ENCODE measurements around the gene RRP9.
"Not testable (repeated sequence)": the region's sequence is repeated elsewhere in the genome, so short reads cannot be mapped to it uniquely, and the experiment has no call there.

Gene RRP9

DNA sequence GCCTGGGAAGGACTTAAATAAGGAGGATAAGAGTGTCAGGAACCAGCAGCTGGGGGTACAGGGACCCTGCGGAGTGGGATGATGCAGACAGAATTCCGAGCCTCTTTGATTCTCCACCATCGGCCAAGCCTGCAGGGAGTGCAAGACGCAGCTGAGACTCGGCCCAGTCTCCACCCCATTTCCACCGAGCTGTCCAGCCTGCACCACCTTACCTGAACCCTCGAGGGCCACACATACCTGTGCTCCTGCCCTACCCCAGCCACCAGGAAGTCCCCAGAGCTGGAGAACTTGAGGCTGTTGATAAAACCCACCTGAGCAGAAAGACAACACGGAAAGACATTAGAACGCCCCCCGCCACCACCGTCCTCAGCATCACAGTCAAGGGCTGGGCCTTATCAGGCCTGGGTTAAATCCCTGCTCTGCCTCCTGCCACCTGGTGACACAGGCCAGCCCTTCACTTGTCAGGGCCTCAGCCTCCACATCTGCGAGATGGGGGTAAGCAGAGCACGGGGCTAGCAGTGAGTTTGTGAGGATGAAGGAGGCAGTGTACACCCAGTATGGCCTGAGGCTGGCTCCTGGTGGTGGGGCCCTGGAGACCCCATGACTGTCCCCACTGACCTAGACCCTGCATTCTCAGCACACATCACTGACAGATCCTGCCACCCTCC is 8.1 kb downstream of the RRP9 start:
- no peak for FAIRE-seq

DNA sequence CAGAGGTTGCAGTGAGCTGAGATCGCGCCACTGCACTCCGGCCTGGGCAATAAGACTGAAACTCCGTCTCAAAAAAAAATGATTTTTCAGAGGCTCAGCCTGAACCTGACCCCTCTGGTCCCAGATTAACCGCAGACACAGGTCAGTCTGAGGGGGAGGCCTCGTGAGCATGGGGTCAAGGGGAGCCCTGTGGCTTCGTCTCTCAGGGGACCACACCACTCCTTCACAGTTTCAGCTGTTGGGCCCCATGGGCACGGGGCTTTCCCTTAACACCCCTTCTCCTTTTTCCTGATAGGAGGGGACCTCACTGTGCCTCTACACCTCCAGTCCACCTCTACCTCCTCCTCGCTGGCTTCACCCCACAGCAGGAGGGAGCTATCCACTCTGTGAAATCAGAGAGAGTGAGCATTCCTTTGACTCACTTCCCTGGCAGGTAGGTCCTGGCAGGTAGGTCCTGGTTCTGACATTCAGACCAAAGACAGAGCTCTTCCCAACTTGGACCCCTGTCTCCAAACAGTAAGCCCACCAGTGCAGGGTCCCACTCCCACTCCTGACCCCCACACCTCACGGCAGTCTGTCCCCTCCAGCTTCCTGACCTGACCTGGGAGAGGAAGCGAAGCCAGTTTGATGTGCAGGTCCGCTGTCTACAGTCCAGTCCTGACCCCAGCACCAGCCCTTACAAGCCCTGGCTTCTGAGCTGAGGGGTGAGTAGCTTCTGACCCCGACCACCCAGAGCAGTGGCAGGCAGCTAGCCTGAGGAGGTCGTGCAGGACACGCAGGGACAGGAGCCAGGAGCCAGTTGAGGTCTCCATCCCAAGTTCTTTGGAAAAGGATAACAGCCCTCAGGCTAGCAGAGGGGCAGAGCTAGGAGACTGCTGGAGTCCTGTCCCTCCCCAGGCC is 9.0 kb downstream of the RRP9 start:
- no peak for FAIRE-seq
- DNase-seq (ENCODE audit: insufficient read length, low spot score): no peak

More for the DNA sequence above, 8.1 kb downstream of the RRP9 start:
- TF ChIP-seq TAF1 (IDR thresholded peaks at IDR 0.05; ENCODE audit: low read depth, low read length) (no peak), POLR2A (IDR thresholded peaks at IDR 0.05; ENCODE audit: low read depth, low read length) (no peak), POLR2AphosphoS5 (IDR thresholded peaks at IDR 0.05; ENCODE audit: low read depth, low read length) (no peak), PAX5 (IDR thresholded peaks at IDR 0.05; ENCODE audit: insufficient read depth, low read length, severe bottlenecking) (no peak), SPI1 (IDR thresholded peaks at IDR 0.05; ENCODE audit: low read depth, low read length) (no peak), POU2F2 (IDR thresholded peaks at IDR 0.05; ENCODE audit: low read depth, low read length) (no peak)
- DNase-seq (ENCODE audit: insufficient read length, low spot score): no peak

DNA sequence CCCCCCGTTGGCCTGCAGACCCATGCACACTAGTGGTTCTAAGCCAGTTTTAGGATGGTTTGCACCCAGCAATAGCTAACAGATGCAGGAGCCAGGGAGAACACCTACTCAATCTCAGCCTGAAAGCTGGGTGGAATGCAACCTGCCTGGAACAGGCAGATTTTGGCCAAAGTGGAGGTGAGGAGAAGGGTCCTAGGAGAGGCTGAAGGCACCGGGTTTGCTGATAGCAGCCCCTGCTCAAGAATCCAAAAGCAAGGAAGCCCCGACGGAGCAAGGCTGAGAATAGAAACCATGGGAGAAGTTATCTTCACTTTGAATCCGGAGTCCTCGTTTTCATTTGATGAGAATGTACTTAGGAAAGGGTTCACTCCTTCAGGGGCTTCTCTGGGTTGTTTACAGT is 9.9 kb downstream of the RRP9 start:
- no peak for TF ChIP-seq POU2F2 (IDR thresholded peaks at IDR 0.05; ENCODE audit: low read depth, low read length)
- TF ChIP-seq POLR2AphosphoS5 (IDR thresholded peaks at IDR 0.05; ENCODE audit: low read depth, low read length): no peak
- TF ChIP-seq PAX5 (IDR thresholded peaks at IDR 0.05; ENCODE audit: insufficient read depth, low read length, severe bottlenecking): no peak
- no peak for TF ChIP-seq TAF1 (IDR thresholded peaks at IDR 0.05; ENCODE audit: low read depth, low read length)
- TF ChIP-seq POLR2A (IDR thresholded peaks at IDR 0.05; ENCODE audit: low read depth, low read length): no peak
- TF ChIP-seq SPI1 (IDR thresholded peaks at IDR 0.05; ENCODE audit: low read depth, low read length): no peak
- FAIRE-seq (no peak), DNase-seq (ENCODE audit: insufficient read length, low spot score) (no peak)

More for the DNA sequence above, 9.0 kb downstream of the RRP9 start:
- TF ChIP-seq POU2F2 (IDR thresholded peaks at IDR 0.05; ENCODE audit: low read depth, low read length) (no peak), TAF1 (IDR thresholded peaks at IDR 0.05; ENCODE audit: low read depth, low read length) (no peak), PAX5 (IDR thresholded peaks at IDR 0.05; ENCODE audit: insufficient read depth, low read length, severe bottlenecking) (no peak)

DNA sequence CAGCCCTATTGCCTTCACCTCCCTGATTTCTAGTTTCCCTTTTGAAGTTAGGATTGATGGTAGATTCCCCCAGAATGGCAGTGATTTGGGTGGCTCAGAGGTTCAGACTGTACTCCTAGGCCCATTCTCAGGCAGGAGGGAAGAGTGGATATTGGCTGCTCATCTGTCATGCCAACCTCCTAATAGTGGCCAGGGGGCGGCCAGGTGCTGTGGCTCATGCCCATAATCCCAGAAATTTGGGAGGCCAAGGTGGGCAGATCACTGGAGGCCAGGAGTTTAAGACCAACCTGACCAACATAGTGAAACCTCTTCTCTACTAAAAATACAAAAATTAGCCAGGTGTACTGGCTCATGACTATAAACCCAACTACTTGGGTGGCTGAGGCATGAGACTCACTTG is 11.3 kb downstream of the RRP9 start:
- TF ChIP-seq TAF1 (IDR thresholded peaks at IDR 0.05; ENCODE audit: low read depth, low read length): no peak
- no peak for TF ChIP-seq SPI1 (IDR thresholded peaks at IDR 0.05; ENCODE audit: low read depth, low read length)
- no peak for TF ChIP-seq POLR2A (IDR thresholded peaks at IDR 0.05; ENCODE audit: low read depth, low read length)
- no peak for TF ChIP-seq POLR2AphosphoS5 (IDR thresholded peaks at IDR 0.05; ENCODE audit: low read depth, low read length)
- TF ChIP-seq PAX5 (IDR thresholded peaks at IDR 0.05; ENCODE audit: insufficient read depth, low read length, severe bottlenecking): no peak
- no peak for TF ChIP-seq POU2F2 (IDR thresholded peaks at IDR 0.05; ENCODE audit: low read depth, low read length)
- FAIRE-seq (no peak), DNase-seq (ENCODE audit: insufficient read length, low spot score) (no peak)

DNA sequence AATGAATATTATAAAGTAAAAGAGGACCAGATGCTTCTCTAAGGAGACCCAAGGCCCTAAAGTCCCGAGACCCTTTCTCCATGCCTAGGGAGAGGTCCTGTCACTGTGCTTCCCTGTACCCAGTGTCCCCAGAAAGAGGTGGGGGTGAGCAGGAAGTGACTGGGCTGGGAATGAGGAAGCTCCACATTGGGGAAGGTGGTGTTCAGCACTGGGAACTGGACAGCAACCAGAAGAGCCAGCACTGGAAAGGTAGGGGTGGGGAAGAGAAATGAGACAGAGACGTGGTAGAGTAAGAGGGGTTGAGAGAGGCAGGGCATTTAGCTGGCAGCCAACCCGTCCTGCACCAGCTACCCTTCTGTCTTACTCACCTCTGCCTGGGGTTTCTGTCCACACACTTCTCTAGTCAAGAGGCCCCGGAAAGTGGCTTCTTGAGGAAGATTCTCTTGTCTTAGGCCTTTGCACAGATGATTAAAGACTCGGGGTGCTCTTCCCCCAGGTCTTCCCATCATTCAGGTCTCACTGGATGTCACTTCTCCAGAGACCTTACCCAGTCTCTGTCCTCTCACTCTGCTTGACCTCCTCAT is 12.2 kb downstream of the RRP9 start:
- FAIRE-seq (no peak), DNase-seq (ENCODE audit: insufficient read length, low spot score) (no peak)
- TF ChIP-seq TAF1 (IDR thresholded peaks at IDR 0.05; ENCODE audit: low read depth, low read length) (no peak), PAX5 (IDR thresholded peaks at IDR 0.05; ENCODE audit: insufficient read depth, low read length, severe bottlenecking) (no peak)

DNA sequence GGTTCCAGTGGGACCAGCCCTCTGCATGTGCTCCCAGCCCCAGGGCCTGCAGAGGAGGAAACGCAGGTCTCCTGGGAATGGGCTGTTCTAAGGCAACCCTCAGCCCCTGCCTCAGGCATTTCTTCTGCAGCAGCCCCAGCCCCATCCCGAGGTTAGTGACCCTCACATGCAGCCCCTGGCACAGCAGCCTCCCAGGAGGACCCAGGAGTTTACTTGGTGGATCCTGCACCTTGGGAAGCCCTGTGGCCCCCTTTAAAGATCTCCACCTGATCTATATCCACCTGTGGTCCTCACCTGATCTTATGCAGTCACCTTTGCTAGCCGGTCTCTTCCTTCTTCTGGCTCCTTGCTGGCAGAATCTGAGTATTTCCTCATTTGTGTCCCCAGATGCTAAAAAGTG is 12.7 kb downstream of the RRP9 start:
- DNase-seq (ENCODE audit: insufficient read length, low spot score); FAIRE-seq: not testable (repeated sequence)

DNA sequence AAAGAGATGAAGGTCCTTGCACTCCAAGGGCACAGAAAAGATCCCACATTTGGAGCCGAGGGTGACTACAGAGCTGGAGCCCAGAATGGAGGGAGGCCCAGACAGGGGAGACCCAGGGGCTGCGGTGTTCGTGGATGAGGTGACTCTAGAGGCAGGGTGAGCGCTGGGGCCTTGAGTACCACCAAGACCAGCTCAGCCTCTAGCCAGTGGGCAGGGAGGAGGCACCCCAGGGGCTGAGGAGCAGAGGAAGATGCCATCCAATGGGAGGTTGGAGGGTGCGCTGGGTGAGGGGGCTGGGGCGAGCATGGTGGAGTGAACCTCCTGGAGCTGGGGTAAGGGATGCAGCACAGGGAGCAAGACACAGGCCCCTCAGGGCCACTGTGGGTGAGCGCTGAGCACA is 13.3 kb downstream of the RRP9 start:
- FAIRE-seq (no peak), DNase-seq (ENCODE audit: insufficient read length, low spot score) (no peak)
- TF ChIP-seq SPI1 (IDR thresholded peaks at IDR 0.05; ENCODE audit: low read depth, low read length) (no peak), POLR2A (IDR thresholded peaks at IDR 0.05; ENCODE audit: low read depth, low read length) (no peak), TAF1 (IDR thresholded peaks at IDR 0.05; ENCODE audit: low read depth, low read length) (no peak), POU2F2 (IDR thresholded peaks at IDR 0.05; ENCODE audit: low read depth, low read length) (no peak), PAX5 (IDR thresholded peaks at IDR 0.05; ENCODE audit: insufficient read depth, low read length, severe bottlenecking) (no peak), POLR2AphosphoS5 (IDR thresholded peaks at IDR 0.05; ENCODE audit: low read depth, low read length) (no peak)

DNA sequence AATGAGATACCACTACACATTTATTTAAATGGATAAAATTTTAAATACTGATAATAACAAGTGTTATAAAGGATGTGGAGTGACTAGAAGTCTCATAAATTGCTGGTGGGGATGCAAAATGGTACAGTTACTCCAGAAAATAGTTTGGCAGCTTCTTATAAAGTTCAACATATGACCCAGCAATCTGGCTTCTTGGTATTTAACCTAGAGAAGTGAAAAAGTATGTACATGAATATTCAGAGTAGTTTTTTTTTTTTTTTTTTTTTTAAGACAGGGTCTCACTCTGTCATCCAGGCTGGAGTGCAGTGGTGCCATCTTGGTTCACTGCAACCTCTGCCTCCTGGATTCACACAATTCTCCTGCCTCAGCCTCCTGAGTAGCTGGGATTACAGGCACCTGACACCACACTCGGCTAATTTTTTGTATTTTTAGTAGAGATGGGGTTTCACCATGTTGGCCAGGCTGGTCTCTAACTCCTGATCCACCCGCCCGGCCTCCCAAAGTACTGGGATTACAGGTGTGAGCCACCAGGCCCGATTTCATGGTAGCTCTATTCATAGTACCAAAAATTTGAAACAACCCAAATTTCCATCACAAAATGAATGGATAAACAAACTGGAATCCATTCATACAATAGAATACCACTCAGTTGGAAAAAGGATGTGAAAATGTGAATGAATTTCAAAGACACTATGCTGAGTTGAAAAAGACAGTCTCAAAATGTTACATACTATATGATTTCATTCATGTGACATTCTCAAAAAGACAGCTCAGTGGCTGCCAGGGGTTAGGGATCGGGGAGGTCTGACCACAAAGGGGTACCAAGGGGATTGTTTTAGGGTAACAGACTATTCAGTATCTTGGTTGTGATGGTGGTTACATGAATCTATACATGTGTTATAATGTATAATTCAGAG is 14.4 kb downstream of the RRP9 start:
- DNase-seq (ENCODE audit: insufficient read length, low spot score) (no peak), FAIRE-seq (no peak)
- no peak for TF ChIP-seq PAX5 (IDR thresholded peaks at IDR 0.05; ENCODE audit: insufficient read depth, low read length, severe bottlenecking)
- TF ChIP-seq SPI1 (IDR thresholded peaks at IDR 0.05; ENCODE audit: low read depth, low read length): no peak
- TF ChIP-seq TAF1 (IDR thresholded peaks at IDR 0.05; ENCODE audit: low read depth, low read length): no peak
- no peak for TF ChIP-seq POLR2A (IDR thresholded peaks at IDR 0.05; ENCODE audit: low read depth, low read length)
- TF ChIP-seq POLR2AphosphoS5 (IDR thresholded peaks at IDR 0.05; ENCODE audit: low read depth, low read length): no peak
- no peak for TF ChIP-seq POU2F2 (IDR thresholded peaks at IDR 0.05; ENCODE audit: low read depth, low read length)

DNA sequence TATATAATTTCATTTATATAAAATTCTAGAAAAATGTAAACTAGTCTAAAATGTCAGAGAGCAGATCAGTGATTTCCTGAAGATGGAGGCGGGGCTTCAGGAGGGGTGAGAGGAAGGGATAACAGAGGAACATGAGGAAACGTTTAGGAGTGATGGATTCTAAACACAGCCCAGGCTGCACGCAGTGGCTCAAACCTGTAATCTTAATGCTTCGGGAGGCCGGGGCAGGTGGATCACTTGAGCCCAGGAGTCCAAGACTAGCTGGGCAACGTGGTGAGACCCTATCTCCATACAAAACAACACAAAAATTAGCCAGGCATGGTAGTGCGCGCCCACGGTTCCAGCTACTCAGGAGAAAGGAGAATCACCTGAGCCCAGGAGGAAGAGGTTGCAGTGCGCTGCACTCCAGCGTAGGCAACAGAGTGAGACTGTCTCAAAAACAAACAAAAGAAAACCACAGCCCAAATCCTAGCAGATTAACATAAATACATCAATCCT is 20.6 kb downstream of the RRP9 start:
- no peak for TF ChIP-seq PAX5 (IDR thresholded peaks at IDR 0.05; ENCODE audit: insufficient read depth, low read length, severe bottlenecking)
- TF ChIP-seq POLR2A (IDR thresholded peaks at IDR 0.05; ENCODE audit: low read depth, low read length): no peak
- no peak for TF ChIP-seq POLR2AphosphoS5 (IDR thresholded peaks at IDR 0.05; ENCODE audit: low read depth, low read length)
- TF ChIP-seq TAF1 (IDR thresholded peaks at IDR 0.05; ENCODE audit: low read depth, low read length): no peak
- TF ChIP-seq POU2F2 (IDR thresholded peaks at IDR 0.05; ENCODE audit: low read depth, low read length): no peak
- TF ChIP-seq SPI1 (IDR thresholded peaks at IDR 0.05; ENCODE audit: low read depth, low read length): no peak
- DNase-seq (ENCODE audit: insufficient read length, low spot score) (no peak), FAIRE-seq (no peak)
